A673 (cell line): ENCODE data around the gene DPH1.

Experiments used
- EZH2 ChIP-seq: fragments of 200-600 bp; sonication (generic); IDR thresholded peaks from 2 replicates; pipeline ENCODE4 v1.6.1; 2017; ENCODE audit warnings: borderline replicate concordance, low read depth, mild to moderate bottlenecking, mixed read lengths, antibody characterized with exemption, low read length; ENCODE audit not compliant: poor library complexity, severe bottlenecking
- TF ChIP-seq, protein P1 (sequence below): fragments of 300-800, 200-600 bp; sonication (generic); conservative IDR thresholded peaks from 2 replicates; pipeline ENCODE4 v1.5.1; 2017; ENCODE audit warnings: low read depth, mild to moderate bottlenecking, antibody characterized with exemption, low read length, moderate library complexity, mixed read lengths

- TF ChIP-seq, protein P1, sequence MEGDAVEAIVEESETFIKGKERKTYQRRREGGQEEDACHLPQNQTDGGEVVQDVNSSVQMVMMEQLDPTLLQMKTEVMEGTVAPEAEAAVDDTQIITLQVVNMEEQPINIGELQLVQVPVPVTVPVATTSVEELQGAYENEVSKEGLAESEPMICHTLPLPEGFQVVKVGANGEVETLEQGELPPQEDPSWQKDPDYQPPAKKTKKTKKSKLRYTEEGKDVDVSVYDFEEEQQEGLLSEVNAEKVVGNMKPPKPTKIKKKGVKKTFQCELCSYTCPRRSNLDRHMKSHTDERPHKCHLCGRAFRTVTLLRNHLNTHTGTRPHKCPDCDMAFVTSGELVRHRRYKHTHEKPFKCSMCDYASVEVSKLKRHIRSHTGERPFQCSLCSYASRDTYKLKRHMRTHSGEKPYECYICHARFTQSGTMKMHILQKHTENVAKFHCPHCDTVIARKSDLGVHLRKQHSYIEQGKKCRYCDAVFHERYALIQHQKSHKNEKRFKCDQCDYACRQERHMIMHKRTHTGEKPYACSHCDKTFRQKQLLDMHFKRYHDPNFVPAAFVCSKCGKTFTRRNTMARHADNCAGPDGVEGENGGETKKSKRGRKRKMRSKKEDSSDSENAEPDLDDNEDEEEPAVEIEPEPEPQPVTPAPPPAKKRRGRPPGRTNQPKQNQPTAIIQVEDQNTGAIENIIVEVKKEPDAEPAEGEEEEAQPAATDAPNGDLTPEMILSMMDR, result no peak
- TF ChIP-seq EZH2, result no peak
Observed at GRCh38 chr17:2077040-2077439, 47.1 kb downstream of the DPH1 start.
